Calu3 (cell line): ENCODE measurements around the gene RCAN1. TPM values are rescaled to one million over a fixed set of nuclear protein-coding genes. Genes with fewer than 3 reads are reported as not detected.

Source experiments
- BruUV-seq: library from RNA; stranded (reverse); fragments of 400-500 nt; replicated peaks from 2 replicates; lab custom pipeline; 2021; lab: Mats Ljungman, UMichigan
- CTCF ChIA-PET: fragments of 300-600 bp; sonication (Branson Sonifier 250); formaldehyde crosslinking; loops from one replicate; lab custom pipeline; 2022; ENCODE audit warnings: antibody characterized with exemption; lab: Charles Lee
- DNase-seq: peaks from one replicate; pipeline ENCODE4 v3.0.0; 2022
- H3K27ac Mint-ChIP-seq: one replicate; pipeline ENCODE4 v1.8.0; 2022; ENCODE audit warnings: mixed read lengths; ENCODE audit not compliant: unreplicated experiment
- H3K27me3 Mint-ChIP-seq: one replicate; pipeline ENCODE4 v1.8.0; 2022; ENCODE audit warnings: mixed read lengths; ENCODE audit not compliant: unreplicated experiment
- H3K36me3 Mint-ChIP-seq: one replicate; pipeline ENCODE4 v1.8.0; 2022; ENCODE audit warnings: mild to moderate bottlenecking, moderate library complexity, mixed read lengths; ENCODE audit not compliant: insufficient read depth, unreplicated experiment
- H3K4me1 Mint-ChIP-seq: one replicate; pipeline ENCODE4 v1.8.0; 2022; ENCODE audit warnings: mild to moderate bottlenecking, low read depth, mixed read lengths; ENCODE audit not compliant: unreplicated experiment
- H3K4me3 Mint-ChIP-seq: one replicate; pipeline ENCODE4 v1.8.0; 2022; ENCODE audit warnings: mild to moderate bottlenecking, low read depth, moderate library complexity, mixed read lengths; ENCODE audit not compliant: unreplicated experiment
- H3K9me3 Mint-ChIP-seq: one replicate; pipeline ENCODE4 v1.8.0; 2022; ENCODE audit warnings: low read depth, mixed read lengths; ENCODE audit not compliant: unreplicated experiment
- intact Hi-C: fragments of 100-400 bp; cut with micrococcal nuclease; formaldehyde crosslinking; loops from one replicate; pipeline ENCODE4 v1.10.0; 2022; ENCODE audit not compliant: unreplicated experiment
- total RNA-seq: library from RNA; stranded (reverse); gene quantifications from 2 replicates; pipeline ENCODE4 v1.2.3, GENCODE V29; 2022
- TF ChIP-seq, protein P1 (sequence below): fragments of 200-600 bp; IDR thresholded peaks from one replicate; pipeline ENCODE4 v1.8.0; 2022; ENCODE audit warnings: antibody characterized with exemption; ENCODE audit not compliant: unreplicated experiment

RCAN1 gene
- total RNA-seq, 1 experiment from 2014 or later = 25.4 TPM

DNA sequence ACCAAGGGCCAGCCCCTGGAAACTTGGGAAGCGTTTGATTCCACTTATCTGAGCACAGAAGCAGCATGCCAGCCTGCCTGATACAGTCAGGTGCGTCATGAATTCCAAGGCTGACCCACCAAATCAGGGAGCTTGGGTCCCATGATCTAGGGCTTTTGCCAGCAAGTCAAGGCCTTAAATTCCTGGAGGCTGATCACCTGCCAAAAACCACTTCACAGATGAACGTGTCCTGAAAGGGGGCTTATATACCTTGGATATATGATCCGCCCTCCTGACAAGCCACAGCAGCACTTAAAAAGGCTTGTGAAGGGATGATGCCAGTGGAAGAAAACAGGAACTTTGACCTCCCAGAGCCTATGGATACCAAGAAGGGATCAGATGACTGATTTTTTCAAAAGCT is 29.9 kb upstream of the RCAN1 start:
- BruUV-seq = no TSS peak
- TF ChIP-seq, protein P1, sequence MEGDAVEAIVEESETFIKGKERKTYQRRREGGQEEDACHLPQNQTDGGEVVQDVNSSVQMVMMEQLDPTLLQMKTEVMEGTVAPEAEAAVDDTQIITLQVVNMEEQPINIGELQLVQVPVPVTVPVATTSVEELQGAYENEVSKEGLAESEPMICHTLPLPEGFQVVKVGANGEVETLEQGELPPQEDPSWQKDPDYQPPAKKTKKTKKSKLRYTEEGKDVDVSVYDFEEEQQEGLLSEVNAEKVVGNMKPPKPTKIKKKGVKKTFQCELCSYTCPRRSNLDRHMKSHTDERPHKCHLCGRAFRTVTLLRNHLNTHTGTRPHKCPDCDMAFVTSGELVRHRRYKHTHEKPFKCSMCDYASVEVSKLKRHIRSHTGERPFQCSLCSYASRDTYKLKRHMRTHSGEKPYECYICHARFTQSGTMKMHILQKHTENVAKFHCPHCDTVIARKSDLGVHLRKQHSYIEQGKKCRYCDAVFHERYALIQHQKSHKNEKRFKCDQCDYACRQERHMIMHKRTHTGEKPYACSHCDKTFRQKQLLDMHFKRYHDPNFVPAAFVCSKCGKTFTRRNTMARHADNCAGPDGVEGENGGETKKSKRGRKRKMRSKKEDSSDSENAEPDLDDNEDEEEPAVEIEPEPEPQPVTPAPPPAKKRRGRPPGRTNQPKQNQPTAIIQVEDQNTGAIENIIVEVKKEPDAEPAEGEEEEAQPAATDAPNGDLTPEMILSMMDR = no peak
- intact Hi-C loops = no loop called here
- Mint-ChIP-seq H3K4me1 (peaks cover 23% of the 10 kb centered on the region), H3K9me3 (no peaks in the 10 kb centered on the region), H3K4me3 (no peak overlapping the region), H3K36me3 (no peaks in the 10 kb centered on the region), H3K27me3 (no peaks in the 10 kb centered on the region), H3K27ac (no peak overlapping the region)
- CTCF ChIA-PET = no interaction called here
- no peak for DNase-seq

DNA sequence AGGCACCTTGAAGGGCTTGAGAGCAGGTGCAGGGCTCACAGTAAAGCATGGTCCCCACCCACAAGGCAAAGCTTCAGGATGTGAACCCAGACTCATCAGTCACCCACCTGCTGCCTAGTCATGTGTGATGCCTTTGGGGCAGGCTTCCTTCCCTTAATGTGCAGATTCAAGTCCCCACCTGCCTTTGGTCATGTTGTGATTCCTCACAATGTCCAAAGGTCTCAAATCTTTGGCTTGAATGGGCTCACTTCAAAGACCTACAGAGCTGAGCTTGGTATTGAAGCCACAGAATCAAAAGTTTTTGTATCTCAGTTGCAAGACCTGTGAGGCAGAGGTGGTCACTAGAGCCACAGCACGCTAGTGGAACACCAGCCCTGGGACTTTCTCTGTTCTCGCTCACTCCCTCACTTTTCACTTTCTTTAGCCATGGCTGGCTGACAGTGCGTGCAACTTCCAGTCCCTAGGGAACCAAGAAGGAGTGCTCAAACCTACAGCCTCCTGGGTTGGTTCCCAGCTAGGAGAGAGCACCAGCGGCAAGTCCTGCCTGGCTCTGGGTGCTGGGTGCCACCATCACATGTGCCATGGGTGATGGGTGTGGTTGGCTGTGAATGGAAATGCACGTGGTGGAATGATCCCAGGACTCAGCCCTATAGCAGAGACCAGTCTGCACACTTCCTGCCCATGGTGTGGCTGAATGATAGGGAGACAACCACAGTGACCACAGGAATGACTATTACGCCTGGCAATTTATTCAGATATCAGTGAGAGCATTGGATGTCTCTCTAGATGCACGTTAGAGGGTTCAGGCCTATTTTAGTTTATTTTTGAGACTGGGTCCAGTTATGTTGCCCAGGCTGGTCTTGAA is 27.5 kb upstream of the RCAN1 start:
- H3K27me3 Mint-ChIP-seq = no peaks in the 10 kb centered on the region
- CTCF ChIA-PET = no interaction called here
- no peak overlapping the region for H3K4me3 Mint-ChIP-seq
- TF ChIP-seq, protein P1 = no peak
- no peak overlapping the region for H3K27ac Mint-ChIP-seq
- BruUV-seq = no TSS peak
- intact Hi-C loops = no loop called here
- H3K4me1 Mint-ChIP-seq = peaks cover 15% of the 10 kb centered on the region
- DNase-seq = no peak
- no peaks in the 10 kb centered on the region for H3K9me3 Mint-ChIP-seq
- H3K36me3 Mint-ChIP-seq = no peaks in the 10 kb centered on the region

DNA sequence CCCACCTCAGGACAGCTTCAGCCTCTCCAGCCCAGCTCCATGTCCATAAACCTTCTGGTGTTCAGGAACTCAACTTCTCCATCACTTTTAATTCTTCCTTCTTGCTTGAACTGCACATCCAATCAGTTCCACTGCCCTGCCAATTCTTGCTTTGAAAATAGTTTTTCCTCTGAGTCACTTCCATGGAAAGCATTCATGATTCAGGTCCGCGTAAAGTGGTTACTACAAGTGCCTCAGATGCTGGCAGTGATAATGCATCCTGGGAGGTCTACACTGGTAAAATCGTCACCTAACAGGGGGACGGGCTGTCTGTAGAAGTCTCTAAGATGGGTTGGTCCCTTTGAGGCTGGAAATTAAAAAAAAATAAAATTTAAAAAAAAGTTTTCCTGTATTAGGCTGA is 25.9 kb upstream of the RCAN1 start:
- no peak for DNase-seq
- TF ChIP-seq, protein P1 = no peak
- intact Hi-C loops = no loop called here
- H3K9me3 Mint-ChIP-seq = no peaks in the 10 kb centered on the region
- peaks cover 9% of the 10 kb centered on the region for H3K4me1 Mint-ChIP-seq
- H3K4me3 Mint-ChIP-seq = no peak overlapping the region
- CTCF ChIA-PET = no interaction called here
- peaks cover 12% of the 10 kb centered on the region for H3K27me3 Mint-ChIP-seq
- BruUV-seq = no TSS peak
- no peak overlapping the region for H3K27ac Mint-ChIP-seq
- no peaks in the 10 kb centered on the region for H3K36me3 Mint-ChIP-seq

DNA sequence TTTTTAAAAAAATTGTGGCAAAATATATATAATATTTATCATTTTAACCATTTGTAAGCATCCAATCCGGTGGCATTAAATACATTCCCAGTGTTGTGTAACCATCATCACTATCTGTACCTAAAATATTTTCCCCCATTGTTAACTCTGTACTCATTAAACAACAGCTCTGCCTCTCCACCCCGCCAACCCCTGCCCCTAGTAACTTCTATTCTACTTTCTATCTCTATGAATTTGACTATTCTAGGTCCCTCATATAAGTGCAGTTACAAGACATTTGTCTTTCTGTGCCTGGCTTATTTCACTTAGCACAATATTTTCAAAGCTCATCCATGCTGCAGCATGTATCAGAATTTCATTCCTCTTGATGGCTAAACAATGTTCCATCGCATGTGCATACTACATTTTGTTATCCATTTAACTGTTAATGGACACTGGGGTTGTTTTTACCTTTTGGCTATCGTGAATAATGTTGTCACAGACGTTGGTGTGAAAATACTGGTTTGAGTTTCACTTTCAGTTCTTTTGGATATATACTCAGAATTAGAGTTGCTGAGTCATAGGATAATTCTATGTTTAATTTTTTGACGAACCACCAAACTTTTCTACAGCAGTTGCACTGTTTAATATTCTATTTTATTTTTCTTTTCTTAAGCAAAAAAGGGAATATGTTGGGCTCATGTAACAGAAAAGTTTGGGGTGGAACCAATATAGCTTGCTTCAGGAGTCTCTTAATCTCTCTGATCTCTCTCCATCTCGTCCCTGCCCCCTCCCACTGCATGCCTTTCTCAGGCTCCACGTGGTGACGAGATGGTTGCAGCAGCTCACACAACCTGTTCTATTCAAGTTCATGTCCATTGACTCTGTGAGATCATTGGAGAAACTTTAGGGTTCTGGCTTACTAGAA is 25.2 kb upstream of the RCAN1 start:
- TF ChIP-seq, protein P1 = no peak
- no TSS peak for BruUV-seq
- DNase-seq = no peak
- peaks cover 12% of the 10 kb centered on the region for H3K27me3 Mint-ChIP-seq
- intact Hi-C loops = no loop called here
- no peak overlapping the region for H3K27ac Mint-ChIP-seq
- no peaks in the 10 kb centered on the region for H3K9me3 Mint-ChIP-seq
- no peak overlapping the region for H3K4me3 Mint-ChIP-seq
- H3K4me1 Mint-ChIP-seq = peaks cover 9% of the 10 kb centered on the region
- H3K36me3 Mint-ChIP-seq = no peaks in the 10 kb centered on the region
- CTCF ChIA-PET = no interaction called here
